Psoas muscle (tissue), 8 donors: ENCODE data around the gene TEX2. TPM values are rescaled to one million over a fixed set of nuclear protein-coding genes. Genes with fewer than 3 reads are reported as not detected.
"Not testable (repeated sequence)": the region's sequence is repeated elsewhere in the genome, so short reads cannot be mapped to it uniquely, and the experiment has no call there.

Experiments
- ATAC-seq, 4 donors: fragments of 200-7000 bp; cut with Tn5 transposase; one replicate each; pipeline ENCODE4 v1.9.1; 2020; ENCODE audit warnings: moderate library complexity in 3 of 4, mild to moderate bottlenecking in 2 of 4
- DNase-seq, 2 donors: peaks; one replicate each; pipeline ENCODE4 v3.0.0-alpha.2; 2020
- H3K27ac ChIP-seq: fragments of 200-600 bp; one replicate; pipeline ENCODE4 v1.8.0; 2022
- H3K27me3 ChIP-seq, 3 donors: fragments of 200-600 bp in 1 of 3; one replicate each; pipeline versions ENCODE4 v1.6.1 to v1.8.0; 2013 to 2022; ENCODE audit warnings: low read length in 2 of 3, mild to moderate bottlenecking in 2 of 3, moderate library complexity in 1 of 3; ENCODE audit not compliant: insufficient read depth in 3 of 3
- H3K36me3 ChIP-seq, 2 donors: fragments of 200-600 bp in 1 of 2; one replicate each; pipeline versions ENCODE4 v1.6.1 to v1.8.0; 2013 to 2022; ENCODE audit warnings: low read depth in 1 of 2, mild to moderate bottlenecking in 1 of 2, moderate library complexity in 1 of 2; ENCODE audit not compliant: insufficient read depth in 1 of 2
- H3K4me1 ChIP-seq: fragments of 200-600 bp; one replicate; pipeline ENCODE4 v1.8.0; 2022
- H3K4me3 ChIP-seq: fragments of 200-600 bp; one replicate; pipeline ENCODE4 v1.8.0; 2022; ENCODE audit warnings: mild to moderate bottlenecking
- H3K9me3 ChIP-seq: fragments of 200-600 bp; one replicate; pipeline ENCODE4 v1.8.0; 2022
- WGBS, 3 donors: extraction: QIAGEN DNeasy Blood & Tissue Kit; methylation state at CpG; one replicate each; pipeline versions ENCODE4 v1.1.6 to v1.1.7; 2013; 5-methylcytosine and 5-hydroxymethylcytosine counted together
- intact Hi-C, 2 donors: fragments of 100-400 bp; cut with DNase I; formaldehyde crosslinking; loops; one replicate each; pipeline versions ENCODE4 v1.11.0 to v1.14.2; 2022
- polyA plus RNA-seq, 3 donors: library from polyadenylated mRNA; stranded (reverse); fragments of 200-250 nt; gene quantifications; one replicate each; pipeline ENCODE4 v1.2.3, GENCODE V29; 2013
- total RNA-seq, 4 donors: library from RNA; stranded (reverse); fragmentation: NEBNext Ultra II Directional in 2 of 4; extraction: Animal tissue kit (Norgen Biotek cat#: 25700) in 2 of 4; gene quantifications; one replicate each; pipeline versions ENCODE4 v1.2.1 to v1.2.4, GENCODE V29; 2021 to 2023
- TF ChIP-seq, protein P1 (sequence below): fragments of 200-600 bp; IDR thresholded peaks from one replicate; pipeline ENCODE4 v1.8.0; 2022; ENCODE audit warnings: antibody characterized with exemption
- donor health status: healthy with polysubstance abuse.
- donor health status: DM: no; HTN: no; CAD: no; lungs with moderate emphysema.
- donor health status: Bipolar disorder and iron deficiency.
- donor health status: healthy.
- donor health status: DM: yes; HTN: yes; CAD: no.
- donor health status: DM: no; HTN: no; CAD: no.
- donor health status: DM: no; HTN: no; CAD: no.
- donor health status: DM: yes; HTN: yes; CAD: no.

TEX2 gene
- total and polyA plus RNA-seq, 7 donors, result 29.4 to 72.7 (median 52.8) TPM

GRCh38 chr17:64187093-64187895 lies 75.8 kb downstream of the TEX2 start:
- WGBS, 3 donors, result 60 to 81% (median 64%) methylated on average over 11 of the region's 11 CpGs
- DNase-seq (no peak), ATAC-seq (no peak)
- Histone ChIP-seq H3K27ac (peak overlapping the region; percentile 48), H3K9me3 (no peaks in the 10 kb centered on the region), H3K36me3 (peaks cover 4 to 28% of the 10 kb centered on the region in 2 donors), H3K4me3 (no peak overlapping the region), H3K4me1 (peaks cover 26% of the 10 kb centered on the region), H3K27me3 (no peaks in the 10 kb centered on the region)
- TF ChIP-seq, protein P1, sequence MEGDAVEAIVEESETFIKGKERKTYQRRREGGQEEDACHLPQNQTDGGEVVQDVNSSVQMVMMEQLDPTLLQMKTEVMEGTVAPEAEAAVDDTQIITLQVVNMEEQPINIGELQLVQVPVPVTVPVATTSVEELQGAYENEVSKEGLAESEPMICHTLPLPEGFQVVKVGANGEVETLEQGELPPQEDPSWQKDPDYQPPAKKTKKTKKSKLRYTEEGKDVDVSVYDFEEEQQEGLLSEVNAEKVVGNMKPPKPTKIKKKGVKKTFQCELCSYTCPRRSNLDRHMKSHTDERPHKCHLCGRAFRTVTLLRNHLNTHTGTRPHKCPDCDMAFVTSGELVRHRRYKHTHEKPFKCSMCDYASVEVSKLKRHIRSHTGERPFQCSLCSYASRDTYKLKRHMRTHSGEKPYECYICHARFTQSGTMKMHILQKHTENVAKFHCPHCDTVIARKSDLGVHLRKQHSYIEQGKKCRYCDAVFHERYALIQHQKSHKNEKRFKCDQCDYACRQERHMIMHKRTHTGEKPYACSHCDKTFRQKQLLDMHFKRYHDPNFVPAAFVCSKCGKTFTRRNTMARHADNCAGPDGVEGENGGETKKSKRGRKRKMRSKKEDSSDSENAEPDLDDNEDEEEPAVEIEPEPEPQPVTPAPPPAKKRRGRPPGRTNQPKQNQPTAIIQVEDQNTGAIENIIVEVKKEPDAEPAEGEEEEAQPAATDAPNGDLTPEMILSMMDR, result no peak
- intact Hi-C loops, result no loop called here

DNA sequence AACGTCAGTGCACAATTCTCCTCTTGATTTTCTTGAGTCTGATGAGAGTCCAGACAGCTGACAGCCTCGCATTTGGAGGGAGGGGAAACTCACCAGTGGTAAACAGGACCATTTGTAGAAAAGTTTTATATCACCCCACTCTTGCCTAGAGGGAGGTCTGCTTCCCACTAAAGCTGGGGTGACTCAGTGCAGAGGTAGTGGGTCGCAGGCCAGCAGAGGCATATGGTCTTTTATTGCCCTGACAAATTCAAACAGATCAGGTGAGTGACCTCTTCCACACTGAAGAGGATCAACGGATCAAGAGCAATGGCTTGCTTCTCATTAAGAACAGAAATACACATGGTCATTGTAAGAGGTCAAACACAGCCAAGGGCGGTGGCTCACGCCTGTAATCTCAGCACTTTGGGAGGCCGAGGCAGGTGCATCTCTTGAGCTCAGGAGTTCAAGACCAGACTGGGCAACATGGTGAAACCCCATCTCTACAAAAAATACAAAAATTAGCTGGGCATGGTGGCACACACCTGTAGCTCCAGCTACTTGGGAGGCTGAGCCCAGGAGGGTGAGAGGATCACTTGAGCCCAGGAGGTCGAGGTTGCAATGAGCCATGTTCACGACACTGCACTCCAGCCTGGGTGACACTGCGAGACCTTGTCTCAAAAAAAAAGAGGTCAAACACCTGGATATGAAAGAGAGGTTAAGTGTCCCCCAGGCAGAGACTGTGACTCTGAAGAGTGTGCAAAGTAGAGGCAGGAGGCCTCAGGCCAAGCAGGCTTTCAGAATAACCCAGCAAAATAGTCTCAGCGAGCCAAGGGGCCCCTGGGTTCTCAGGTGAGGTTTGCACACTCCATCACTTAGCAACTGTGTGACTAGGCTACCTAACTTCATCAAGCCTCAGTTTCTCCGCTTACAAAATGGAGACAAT lies 76.6 kb downstream of the TEX2 start:
- Histone ChIP-seq H3K4me1 (peaks cover 26% of the 10 kb centered on the region), H3K27me3 (no peaks in the 10 kb centered on the region), H3K36me3 (peaks cover 4 to 24% of the 10 kb centered on the region in 2 donors), H3K4me3 (no peak overlapping the region), H3K27ac (peak overlapping the region; percentile 48), H3K9me3 (no peaks in the 10 kb centered on the region)
- WGBS, 3 donors, result 89 to 95% (median 89%) methylated on average over 12 of the region's 12 CpGs
- intact Hi-C loops, result no loop called here
- TF ChIP-seq, protein P1, result no peak
- no peak for DNase-seq
- peak in 3 of 4 donors; percentile 18 to 52 (median 41) for ATAC-seq

GRCh38 chr17:64185557-64185956 lies 77.5 kb downstream of the TEX2 start:
- H3K9me3 ChIP-seq, H3K4me3 ChIP-seq, intact Hi-C loops, H3K27me3 ChIP-seq: not testable (repeated sequence)
- Histone ChIP-seq H3K36me3 (peaks cover 4 to 19% of the 10 kb centered on the region in 2 donors), H3K4me1 (peaks cover 26% of the 10 kb centered on the region), H3K27ac (peak overlapping the region; percentile 48)
- DNase-seq (peak; percentile 48 to 78), ATAC-seq (peak; percentile 64 to 90 (median 78))
- WGBS, 3 donors, result 22 to 37% (median 28%) methylated on average over 9 of the region's 9 CpGs

GRCh38 chr17:64185101-64185500 lies 78.0 kb downstream of the TEX2 start:
- H3K4me1 ChIP-seq, result peaks cover 27% of the 10 kb centered on the region
- peaks cover 4 to 19% of the 10 kb centered on the region in 2 donors for H3K36me3 ChIP-seq
- no peak overlapping the region for H3K4me3 ChIP-seq
- H3K27me3 ChIP-seq, result no peaks in the 10 kb centered on the region
- whole genome bisulfite sequencing, 3 donors, result 89 to 98% (median 93%) methylated on average over 3 of the region's 3 CpGs
- TF ChIP-seq, protein P1, result no peak
- intact Hi-C loops, result no loop called here
- peak overlapping the region; percentile 48 for H3K27ac ChIP-seq
- DNase-seq, result no peak
- H3K9me3 ChIP-seq, result no peaks in the 10 kb centered on the region
- ATAC-seq, result peak in 2 of 4 donors; percentile 40 to 45

- DNase-seq (no peak), ATAC-seq (peak in 2 of 4 donors; percentile 57 to 59)
- peaks cover 25% of the 10 kb centered on the region for H3K4me1 ChIP-seq
- intact Hi-C loops, result no loop called here
- TF ChIP-seq, protein P1, result no peak
- H3K27me3 ChIP-seq, result no peaks in the 10 kb centered on the region
- no peaks in the 10 kb centered on the region for H3K9me3 ChIP-seq
- peaks cover 7 to 15% of the 10 kb centered on the region in 2 donors for H3K36me3 ChIP-seq
- H3K27ac ChIP-seq, result peak overlapping the region; percentile 48
- H3K4me3 ChIP-seq, result no peak overlapping the region
- 91 to 94% (median 93%) methylated on average over 4 of the region's 4 CpGs for WGBS, 3 donors
These were observed 79.2 kb downstream of the TEX2 start for GRCh38 chr17:64183815-64184214.
